GM23338 (cell line): ENCODE measurements around the gene RTN4IP1. TPM values are rescaled to one million over a fixed set of nuclear protein-coding genes. Genes with fewer than 3 reads are reported as not detected.

Experiments
- ATAC-seq: fragments of 200-7000 bp; cut with Tn5 transposase; 3 replicates; pipeline ENCODE4 v1.9.1; 2020
- DNase-seq: peaks from one replicate; pipeline ENCODE4 v3.0.0-alpha.2; 2015; ENCODE audit warnings: low spot score
- H2AFZ ChIP-seq: fragments of 200-600 bp; sonication (generic); 2 replicates; pipeline ENCODE4 v1.8.0; 2016; ENCODE audit warnings: antibody characterized with exemption, mild to moderate bottlenecking, moderate library complexity
- H3F3A ChIP-seq: fragments of 200-600 bp; sonication (generic); replicated peaks from 2 replicates; pipeline ENCODE4 v1.8.0; 2017; ENCODE audit warnings: antibody characterized with exemption, mixed run types, low read depth
- H3K27ac ChIP-seq: fragments of 200-600 bp; sonication (generic); 2 replicates; pipeline ENCODE4 v1.6.1; 2016; ENCODE audit warnings: low read depth
- H3K27me3 ChIP-seq: fragments of 200-600 bp; sonication (generic); 2 replicates; pipeline ENCODE4 v1.8.0; 2016; ENCODE audit warnings: mild to moderate bottlenecking, mixed run types, moderate library complexity; ENCODE audit not compliant: insufficient read depth
- H3K36me3 ChIP-seq: fragments of 200-600 bp; sonication (generic); 2 replicates; pipeline ENCODE4 v1.8.0; 2016; ENCODE audit warnings: mild to moderate bottlenecking; ENCODE audit not compliant: insufficient read depth
- H3K4me1 ChIP-seq: fragments of 200-600 bp; sonication (generic); 2 replicates; pipeline ENCODE4 v1.8.0; 2016; ENCODE audit warnings: mild to moderate bottlenecking, moderate library complexity; ENCODE audit not compliant: insufficient read depth
- H3K4me2 ChIP-seq: fragments of 200-600 bp; sonication (generic); 2 replicates; pipeline ENCODE4 v1.7.1; 2017; ENCODE audit warnings: mixed run types
- H3K4me3 ChIP-seq: fragments of 200-600 bp; sonication (generic); 2 replicates; pipeline ENCODE4 v1.6.1; 2016; ENCODE audit warnings: mixed run types
- H3K79me2 ChIP-seq: fragments of 200-600 bp; sonication (generic); replicated peaks from 2 replicates; pipeline ENCODE4 v1.8.0; 2017; ENCODE audit warnings: mild to moderate bottlenecking; ENCODE audit not compliant: insufficient read depth
- H3K9me2 ChIP-seq: fragments of 200-600 bp; sonication (generic); 2 replicates; pipeline ENCODE4 v1.8.0; 2017; ENCODE audit not compliant: insufficient read depth
- H4K20me1 ChIP-seq: fragments of 200-600 bp; sonication (generic); replicated peaks from 2 replicates; pipeline ENCODE4 v1.8.0; 2017; ENCODE audit warnings: mild to moderate bottlenecking; ENCODE audit not compliant: insufficient read depth
- H3K27ac Mint-ChIP-seq: 2 replicates; pipeline ENCODE4 v1.8.0; 2020; ENCODE audit warnings: inconsistent platforms, mild to moderate bottlenecking, moderate library complexity, mixed read lengths
- H3K27me3 Mint-ChIP-seq: 3 replicates; pipeline ENCODE4 v1.8.0; 2022; ENCODE audit warnings: low read depth, mild to moderate bottlenecking, moderate library complexity, mixed read lengths, inconsistent platforms; ENCODE audit not compliant: insufficient read depth, poor library complexity
- H3K36me3 Mint-ChIP-seq: 3 replicates; pipeline ENCODE4 v1.8.0; 2021; ENCODE audit warnings: low read depth, mild to moderate bottlenecking, inconsistent platforms, moderate library complexity, mixed read lengths
- H3K4me1 Mint-ChIP-seq: 3 replicates; pipeline ENCODE4 v1.8.0; 2020; ENCODE audit warnings: mild to moderate bottlenecking, inconsistent platforms, mixed read lengths
- H3K4me3 Mint-ChIP-seq: 3 replicates; pipeline ENCODE4 v1.8.0; 2021; ENCODE audit warnings: moderate library complexity, mild to moderate bottlenecking, inconsistent platforms, mixed read lengths
- H3K9me3 Mint-ChIP-seq: 3 replicates; pipeline ENCODE4 v1.8.0; 2020; ENCODE audit warnings: moderate library complexity, mild to moderate bottlenecking, inconsistent platforms, mixed read lengths
- CREB1 ChIP-seq: fragments of 250-450 bp; sonication (Bioruptor Pico); IDR thresholded peaks from 2 replicates; pipeline ENCODE4 v1.5.0; 2020; ENCODE audit warnings: low read depth, mild to moderate bottlenecking, moderate library complexity
- CTCF ChIP-seq, 2 experiments: fragments of 200-600 bp in 1 of 2; sonication (generic) in 1 of 2; conservative IDR thresholded peaks; 2 replicates each; pipeline versions ENCODE4 v1.5.1 to v1.6.1; 2016 to 2017; ENCODE audit warnings: antibody characterized with exemption in 2 of 2, low read depth in 2 of 2, mild to moderate bottlenecking in 2 of 2, moderate library complexity in 1 of 2
- ETS1 ChIP-seq: IDR thresholded peaks from 2 replicates; pipeline ENCODE4 v1.6.1; 2016; ENCODE audit warnings: antibody characterized with exemption
- EZH2 ChIP-seq: fragments of 200-600 bp; sonication (generic); IDR thresholded peaks from one replicate; pipeline ENCODE4 v1.8.0; 2017; ENCODE audit warnings: antibody characterized with exemption, mild to moderate bottlenecking, low read depth; ENCODE audit not compliant: unreplicated experiment
- EZH2phosphoT487 ChIP-seq: fragments of 200-600 bp; sonication (generic); IDR thresholded peaks from one replicate; pipeline ENCODE4 v1.8.1; 2018; ENCODE audit warnings: antibody characterized with exemption; ENCODE audit not compliant: unreplicated experiment
- JUNB ChIP-seq: IDR thresholded peaks from one replicate; pipeline ENCODE4 v1.6.1; 2016; ENCODE audit warnings: antibody characterized with exemption; ENCODE audit not compliant: unreplicated experiment
- POLR2AphosphoS5 ChIP-seq: IDR thresholded peaks from 2 replicates; pipeline ENCODE4 v1.6.1; 2016; ENCODE audit warnings: antibody characterized with exemption, low read depth
- REST ChIP-seq: IDR thresholded peaks from one replicate; pipeline ENCODE4 v1.6.1; 2018; ENCODE audit warnings: antibody characterized with exemption; ENCODE audit not compliant: unreplicated experiment
- STAT1 ChIP-seq: IDR thresholded peaks from one replicate; pipeline ENCODE4 v1.6.1; 2016; ENCODE audit warnings: antibody characterized with exemption; ENCODE audit not compliant: unreplicated experiment
- ZNF114 ChIP-seq: fragments of 250-450 bp; sonication (Bioruptor Pico); IDR thresholded peaks from 2 replicates; pipeline ENCODE4 v1.5.0; 2020; ENCODE audit warnings: mild to moderate bottlenecking, moderate library complexity
- ZNF331 ChIP-seq: fragments of 250-450 bp; sonication (Bioruptor Pico); IDR thresholded peaks from 2 replicates; pipeline ENCODE4 v1.5.0; 2020; ENCODE audit warnings: low read depth, mild to moderate bottlenecking, moderate library complexity
- ZNF462 ChIP-seq: fragments of 250-450 bp; sonication (Bioruptor Pico); IDR thresholded peaks from 2 replicates; pipeline ENCODE4 v1.5.0; 2020; ENCODE audit warnings: mild to moderate bottlenecking, moderate library complexity
- polyA plus RNA-seq: library from polyadenylated mRNA; unstranded; fragments of >200 nt; fragmentation: Nextera tagmentation; extraction: Ambion mirVana; gene quantifications from 2 replicates; pipeline ENCODE4 v1.2.1, GENCODE V29; 2016
- total RNA-seq: library from RNA; depleted of rRNA; stranded (reverse); fragments of >200 nt; shearing (Covaris generic); gene quantifications from 2 replicates; pipeline ENCODE4 v1.2.3, GENCODE V29; 2014

RTN4IP1 gene
- total and polyA plus RNA-seq, 2 experiments from 2014 or later, result 14.5 to 17.5 TPM

GRCh38 chr6:106530502-106530901, 98.8 kb downstream of the RTN4IP1 start:
- peaks cover 16% of the 10 kb centered on the region; the same call in 2 of the 3 replicates for H3K4me1 Mint-ChIP-seq
- Histone ChIP-seq H3F3A (no peaks in the 10 kb centered on the region), H3K79me2 (no peaks in the 10 kb centered on the region), H3K27me3 (no peaks in the 10 kb centered on the region), H2AFZ (no peak overlapping the region), H3K27ac (no peak overlapping the region), H3K4me2 (no peak overlapping the region), H3K4me1 (0 out of 2 replicates have a peak, but pooled peaks cover 4% of the 10 kb centered on the region), H3K36me3 (no peaks in the 10 kb centered on the region), H4K20me1 (no peaks in the 10 kb centered on the region), H3K9me2 (no peaks in the 10 kb centered on the region), H3K4me3 (no peak overlapping the region)
- H3K36me3 Mint-ChIP-seq, result no peaks in the 10 kb centered on the region
- H3K27me3 Mint-ChIP-seq, result no peaks in the 10 kb centered on the region
- H3K27ac Mint-ChIP-seq, result 0 out of 2 replicates have a peak overlapping the region, but pooled peaks have one; percentile 14
- H3K4me3 Mint-ChIP-seq, result no peak overlapping the region
- no peak for TF ChIP-seq EZH2phosphoT487
- no peak for TF ChIP-seq CTCF (conservative IDR thresholded peaks at IDR 0.05; ENCODE audit: low read depth in 2 of 2)
- no peak for TF ChIP-seq ZNF462
- no peak for TF ChIP-seq JUNB
- TF ChIP-seq EZH2, result no peak
- TF ChIP-seq ETS1, result no peak
- TF ChIP-seq ZNF331, result no peak
- TF ChIP-seq ZNF114, result no peak
- TF ChIP-seq REST, result no peak
- no peak for TF ChIP-seq CREB1 (CRISPR knock-in tag)
- no peak for TF ChIP-seq STAT1
- TF ChIP-seq POLR2AphosphoS5, result no peak
- H3K9me3 Mint-ChIP-seq, result no peaks in the 10 kb centered on the region
- DNase-seq (no peak), ATAC-seq (no peak)
